ENCODE measurements around the gene SLC17A9. TPM values are rescaled to one million over a fixed set of nuclear protein-coding genes. Genes with fewer than 3 reads are reported as not detected.

The SLC17A9 gene
- total and polyA plus RNA-seq, 10 of the 15 experiments (the other 5 are each of a cell fraction or from before 2014, with no cell fraction given) = 0.72 to 74.1 (median 29.4) TPM

DNA sequence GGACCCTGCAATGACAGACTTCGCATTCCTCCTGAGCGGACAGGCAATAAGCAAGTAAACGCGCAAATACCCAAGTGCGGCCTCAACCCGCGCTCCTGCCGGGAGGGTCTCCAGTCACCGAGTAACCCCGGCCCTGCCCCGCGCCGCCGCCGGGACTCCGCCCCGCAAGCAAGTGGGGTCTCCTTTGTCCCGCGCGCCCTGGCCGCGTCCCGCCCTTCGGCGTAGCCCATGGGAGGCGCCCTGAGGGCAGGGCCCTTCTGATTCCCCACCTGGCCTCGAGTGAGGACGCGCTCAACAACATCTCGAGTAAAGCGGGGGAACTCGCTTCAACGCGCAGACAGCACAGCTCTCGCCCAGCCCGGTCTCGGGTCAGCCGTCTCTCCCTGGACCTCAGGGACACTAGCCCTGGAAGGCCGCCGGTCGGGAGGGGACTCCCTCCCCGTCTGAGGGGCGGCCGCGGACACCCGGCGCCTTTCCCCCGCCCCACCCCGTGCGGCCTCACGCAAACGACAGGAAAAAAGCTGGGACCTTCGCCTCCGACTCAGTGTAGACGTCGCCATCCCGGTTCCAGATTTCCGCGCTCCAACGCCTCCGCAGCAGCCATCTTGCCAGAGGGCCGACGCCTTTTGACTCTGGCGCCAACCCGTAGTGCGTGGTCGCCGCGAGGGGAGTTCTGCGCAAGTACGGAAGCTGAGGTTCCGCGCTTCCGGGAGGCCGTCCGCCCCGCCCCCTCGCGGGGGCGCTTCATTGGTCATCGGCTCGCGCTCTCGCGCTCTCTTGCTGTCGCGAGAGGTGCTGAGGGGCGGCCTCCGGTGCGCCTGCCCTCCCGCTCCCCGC lies 15.0 kb upstream of the SLC17A9 start (continued):
- TF ChIP-seq, protein P1, sequence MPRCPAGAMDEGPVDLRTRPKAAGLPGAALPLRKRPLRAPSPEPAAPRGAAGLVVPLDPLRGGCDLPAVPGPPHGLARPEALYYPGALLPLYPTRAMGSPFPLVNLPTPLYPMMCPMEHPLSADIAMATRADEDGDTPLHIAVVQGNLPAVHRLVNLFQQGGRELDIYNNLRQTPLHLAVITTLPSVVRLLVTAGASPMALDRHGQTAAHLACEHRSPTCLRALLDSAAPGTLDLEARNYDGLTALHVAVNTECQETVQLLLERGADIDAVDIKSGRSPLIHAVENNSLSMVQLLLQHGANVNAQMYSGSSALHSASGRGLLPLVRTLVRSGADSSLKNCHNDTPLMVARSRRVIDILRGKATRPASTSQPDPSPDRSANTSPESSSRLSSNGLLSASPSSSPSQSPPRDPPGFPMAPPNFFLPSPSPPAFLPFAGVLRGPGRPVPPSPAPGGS (IDR thresholded peaks at IDR 0.05; ENCODE audit: borderline replicate concordance, insufficient read depth, low read depth, low read length, poor library complexity, severe bottlenecking) = no peak
- TF ChIP-seq RAD21 (IDR thresholded peaks at IDR 0.05; ENCODE audit: insufficient read depth, low read depth, low read length) (no peak), SIX5 (IDR thresholded peaks at IDR 0.05; ENCODE audit: low read depth, low read length, severe bottlenecking) (peak; percentile 48), IKZF2 (IDR thresholded peaks at IDR 0.05) (peak; percentile 51 to 59; a peak in 3 of 4 replicates), TCF7 (IDR thresholded peaks at IDR 0.05; ENCODE audit: borderline replicate concordance) (no peak)

DNA sequence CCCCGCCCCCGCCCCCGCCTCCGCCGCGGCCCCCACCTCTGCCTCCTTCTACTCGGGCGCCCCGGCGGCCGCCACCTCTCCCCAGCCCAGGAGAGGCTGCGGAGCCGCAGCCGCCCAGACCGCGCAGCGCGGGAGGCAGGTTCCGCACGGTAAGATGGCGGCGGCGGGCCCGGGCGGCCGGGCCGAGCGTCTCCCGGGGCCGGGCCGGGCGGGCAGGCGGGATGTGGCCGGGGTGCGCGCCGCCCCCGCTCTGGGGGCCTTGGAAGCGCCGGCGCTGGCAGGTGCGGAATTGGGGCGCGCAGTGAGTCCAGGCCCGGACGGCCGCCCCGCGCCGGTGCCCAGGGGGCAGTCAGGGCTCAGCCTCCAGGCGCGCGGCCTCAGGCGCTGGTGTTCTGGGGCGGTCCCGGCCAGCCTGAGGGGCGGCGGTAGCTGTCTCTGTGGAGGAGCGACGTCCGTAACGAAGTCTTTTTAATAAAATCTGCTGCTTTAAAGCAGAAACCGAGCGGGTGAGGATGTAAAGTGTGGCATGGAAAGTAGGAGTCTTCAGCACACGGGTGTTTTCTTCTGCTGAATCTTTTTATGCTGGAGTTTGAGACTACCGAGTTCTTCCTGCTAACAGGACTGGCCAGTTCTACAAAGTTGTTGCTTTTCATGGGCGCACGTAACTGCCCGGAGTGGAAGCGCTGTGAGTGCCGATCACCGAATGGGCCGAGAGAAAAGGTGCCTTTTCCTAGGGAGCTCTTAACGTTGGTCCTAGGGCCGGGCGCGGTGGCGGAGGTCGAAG lies 14.2 kb upstream of the SLC17A9 start, which contains the start of gene GID8:
Gene GID8 (plus strand): TSS at position 43 of the 784 bp plus-strand sequence. CDS start 3,356 bp downstream, outside the sequence.
- BruUV-seq (replicated peaks) = no TSS peak
- ATAC-seq = peak; percentile 66
- in situ Hi-C loops (cut with MboI) = no loop called here
- intact Hi-C loops (cut with micrococcal nuclease; ENCODE audit: unreplicated experiment) = loop anchor here (2.0 kb wide), 1 partner anchor 15 kb away; the partner anchor contains the start of gene SLC17A9
- H3K36me3 ChIP-seq (ENCODE audit: control insufficient read depth in 2 of 2, insufficient read depth in 2 of 2, low read length in 1 of 2) = peaks cover 0 to 19% of the 10 kb centered on the region in 2 experiments; a peak in 3 of 4 replicates
- DNase-seq (ENCODE audit: low read depth, low spot score) = no peak
- no peaks in the 10 kb centered on the region for H3K27me3 ChIP-seq (replicated peaks in 1 of 2; ENCODE audit: control insufficient read depth in 2 of 2, insufficient read depth in 2 of 2, low read length in 1 of 2)
- ChIA-PET SMC1A (ENCODE audit: uncharacterized antibody, unreplicated experiment) (interaction anchor here (1.9 to 4.2 kb wide), 3 partner anchors 14 to 20 kb away, joined by 5 to 20 read pairs (median 7); partner anchors contain the start of gene SLC17A9), POLR2A (interaction anchor here (0.5 to 4.9 kb wide), 7 partner anchors 10 to 142 kb away, joined by 3 to 59 read pairs (median 9); partner anchors contain the start of genes DIDO1 and MRGBP), CTCF (interaction anchor here (0.7 to 3.1 kb wide), 8 partner anchors 12 to 71 kb away, joined by 3 to 10 read pairs (median 4); partner anchors contain the start of gene DIDO1), RAD21 (ENCODE audit: unreplicated experiment) (interaction anchor here (0.6 to 2.5 kb wide), 5 partner anchors 11 to 73 kb away, joined by 3 to 17 read pairs (median 4); partner anchors contain the start of gene SLC17A9)
- H4K20me1 ChIP-seq (ENCODE audit: control insufficient read depth, insufficient read depth) = no peaks in the 10 kb centered on the region
- under 1% methylated on average over 50 of the region's 79 CpGs for WGBS (ENCODE audit: insufficient coverage, insufficient replicate concordance, low lambda C conversion rate, missing lambda C conversion rate)
- H3K9me3 ChIP-seq (replicated peaks; ENCODE audit: control insufficient read depth, insufficient read depth, low read length) = no peaks in the 10 kb centered on the region
- peak within 1 kb of the TSS; percentile 81 for H2AFZ ChIP-seq (ENCODE audit: control insufficient read depth, low read depth, low read length)
- peaks cover 80% of the 10 kb centered on the region for H3K79me2 ChIP-seq (ENCODE audit: control insufficient read depth, insufficient read depth, low read length)
- H3K4me1 ChIP-seq (ENCODE audit: control insufficient read depth, insufficient read depth, low read length) = 0 out of 2 replicates have a peak, but pooled peaks cover 5% of the 10 kb centered on the region
- H3K27ac ChIP-seq (ENCODE audit: control insufficient read depth, insufficient read depth) = peak within 1 kb of the TSS; percentile 90
- H3K4me2 ChIP-seq (ENCODE audit: control insufficient read depth, insufficient read depth) = peak within 1 kb of the TSS; percentile 90
- no peak for FAIRE-seq
- H3K4me3 ChIP-seq = peak within 1 kb of the TSS; percentile 98
- H3K9ac ChIP-seq (ENCODE audit: control insufficient read depth, insufficient read depth, low read length) = peak within 1 kb of the TSS; percentile 93
- TF ChIP-seq, protein P2, sequence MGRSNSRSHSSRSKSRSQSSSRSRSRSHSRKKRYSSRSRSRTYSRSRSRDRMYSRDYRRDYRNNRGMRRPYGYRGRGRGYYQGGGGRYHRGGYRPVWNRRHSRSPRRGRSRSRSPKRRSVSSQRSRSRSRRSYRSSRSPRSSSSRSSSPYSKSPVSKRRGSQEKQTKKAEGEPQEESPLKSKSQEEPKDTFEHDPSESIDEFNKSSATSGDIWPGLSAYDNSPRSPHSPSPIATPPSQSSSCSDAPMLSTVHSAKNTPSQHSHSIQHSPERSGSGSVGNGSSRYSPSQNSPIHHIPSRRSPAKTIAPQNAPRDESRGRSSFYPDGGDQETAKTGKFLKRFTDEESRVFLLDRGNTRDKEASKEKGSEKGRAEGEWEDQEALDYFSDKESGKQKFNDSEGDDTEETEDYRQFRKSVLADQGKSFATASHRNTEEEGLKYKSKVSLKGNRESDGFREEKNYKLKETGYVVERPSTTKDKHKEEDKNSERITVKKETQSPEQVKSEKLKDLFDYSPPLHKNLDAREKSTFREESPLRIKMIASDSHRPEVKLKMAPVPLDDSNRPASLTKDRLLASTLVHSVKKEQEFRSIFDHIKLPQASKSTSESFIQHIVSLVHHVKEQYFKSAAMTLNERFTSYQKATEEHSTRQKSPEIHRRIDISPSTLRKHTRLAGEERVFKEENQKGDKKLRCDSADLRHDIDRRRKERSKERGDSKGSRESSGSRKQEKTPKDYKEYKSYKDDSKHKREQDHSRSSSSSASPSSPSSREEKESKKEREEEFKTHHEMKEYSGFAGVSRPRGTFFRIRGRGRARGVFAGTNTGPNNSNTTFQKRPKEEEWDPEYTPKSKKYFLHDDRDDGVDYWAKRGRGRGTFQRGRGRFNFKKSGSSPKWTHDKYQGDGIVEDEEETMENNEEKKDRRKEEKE (IDR thresholded peaks at IDR 0.05) = peak; percentile 63; the same call in 1 of the 2 replicates
- TF ChIP-seq ZNF217 (IDR thresholded peaks at IDR 0.05) (0 out of 2 replicates have a peak, but pooled peaks have one; percentile 16), ESRRA (IDR thresholded peaks at IDR 0.05; ENCODE audit: low read length) (no peak), RFX5 (IDR thresholded peaks at IDR 0.05; ENCODE audit: low read depth, low read length) (no peak), FOXK2 (IDR thresholded peaks at IDR 0.05) (no peak), NBN (IDR thresholded peaks at IDR 0.05) (0 out of 2 replicates have a peak, but pooled peaks have one; percentile 22)
- TF ChIP-seq, protein P3, sequence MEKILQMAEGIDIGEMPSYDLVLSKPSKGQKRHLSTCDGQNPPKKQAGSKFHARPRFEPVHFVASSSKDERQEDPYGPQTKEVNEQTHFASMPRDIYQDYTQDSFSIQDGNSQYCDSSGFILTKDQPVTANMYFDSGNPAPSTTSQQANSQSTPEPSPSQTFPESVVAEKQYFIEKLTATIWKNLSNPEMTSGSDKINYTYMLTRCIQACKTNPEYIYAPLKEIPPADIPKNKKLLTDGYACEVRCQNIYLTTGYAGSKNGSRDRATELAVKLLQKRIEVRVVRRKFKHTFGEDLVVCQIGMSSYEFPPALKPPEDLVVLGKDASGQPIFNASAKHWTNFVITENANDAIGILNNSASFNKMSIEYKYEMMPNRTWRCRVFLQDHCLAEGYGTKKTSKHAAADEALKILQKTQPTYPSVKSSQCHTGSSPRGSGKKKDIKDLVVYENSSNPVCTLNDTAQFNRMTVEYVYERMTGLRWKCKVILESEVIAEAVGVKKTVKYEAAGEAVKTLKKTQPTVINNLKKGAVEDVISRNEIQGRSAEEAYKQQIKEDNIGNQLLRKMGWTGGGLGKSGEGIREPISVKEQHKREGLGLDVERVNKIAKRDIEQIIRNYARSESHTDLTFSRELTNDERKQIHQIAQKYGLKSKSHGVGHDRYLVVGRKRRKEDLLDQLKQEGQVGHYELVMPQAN (conservative IDR thresholded peaks at IDR 0.05) = peak; percentile 64
